Mammary epithelial cell (primary cell): ENCODE data around the gene NFYB.

Experiments used
- CTCF ChIP-seq, 2 donors: IDR thresholded peaks in 1 of 2; conservative IDR thresholded peaks in 1 of 2; 2 replicates each; pipeline ENCODE4 v1.5.1; 2011 to 2012; ENCODE audit warnings: inconsistent platforms in 2 of 2, low read length in 2 of 2, mild to moderate bottlenecking in 2 of 2, control low read depth in 1 of 2, low read depth in 1 of 2; ENCODE audit not compliant: insufficient read depth in 1 of 2; ENCODE audit errors: extremely low read depth in 1 of 2
- EZH2 ChIP-seq: IDR thresholded peaks from 2 replicates; pipeline ENCODE4 v1.6.1; 2012; ENCODE audit warnings: low read length, inconsistent platforms, borderline replicate concordance

DNA sequence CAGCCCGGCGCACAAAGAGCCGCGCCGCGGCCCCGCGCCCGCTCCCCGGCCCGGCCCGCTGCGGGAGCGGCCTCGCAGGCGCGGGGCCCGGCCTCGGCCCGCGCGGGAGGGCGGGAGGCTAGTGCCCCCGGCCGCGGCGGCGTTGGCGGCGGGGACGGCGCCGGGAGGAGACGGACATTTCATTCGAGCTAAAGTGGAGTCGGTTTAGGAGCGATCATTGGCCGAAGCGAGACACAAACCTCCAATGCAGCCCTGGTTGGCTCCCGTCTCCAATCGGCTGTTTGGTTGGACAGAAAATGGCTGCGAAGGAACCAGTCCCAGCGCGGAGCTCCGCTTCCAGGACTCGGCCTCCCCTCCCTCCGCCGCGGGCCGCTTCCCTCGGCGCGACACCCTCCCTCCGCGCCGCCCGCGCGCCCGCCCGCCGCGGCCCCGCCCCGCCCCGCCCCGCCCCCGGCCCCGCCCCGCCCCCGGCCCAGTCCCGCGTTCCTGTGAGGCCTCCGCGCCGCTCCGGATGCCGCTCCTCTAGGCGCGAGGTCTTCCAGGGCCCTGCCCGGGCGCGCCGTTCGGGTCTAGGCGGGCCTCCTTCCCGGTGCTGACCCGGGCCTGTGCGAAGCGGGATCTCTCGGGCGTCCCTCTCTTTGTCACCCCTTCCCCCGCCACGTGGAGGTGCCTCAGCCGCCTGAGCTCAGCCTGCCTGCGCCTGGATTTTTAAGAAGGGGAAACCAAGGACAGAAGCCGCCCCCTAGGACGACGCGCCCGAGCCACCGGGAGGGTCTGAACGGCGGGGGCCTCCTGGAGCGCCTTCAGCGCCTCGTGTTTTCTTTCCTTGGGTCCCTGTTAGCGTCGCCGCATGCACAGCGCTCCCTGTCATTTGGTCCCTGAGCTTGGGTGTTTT is at the start of gene NFYB:
- TF ChIP-seq CTCF (conservative IDR thresholded peaks at IDR 0.05 in 1 of 2, IDR thresholded peaks at IDR 0.05 in 1 of 2; ENCODE audit: extremely low read depth in 1 of 2, insufficient read depth in 1 of 2, low read depth in 1 of 2, low read length in 2 of 2), result no peak
- TF ChIP-seq EZH2, result no peak
